A172 (cell line): ENCODE measurements around the gene RBBP5. TPM values are rescaled to one million over a fixed set of nuclear protein-coding genes. Genes with fewer than 3 reads are reported as not detected.

Experiments
- total RNA-seq: library from RNA; depleted of rRNA; stranded (reverse); fragments of >200 nt; shearing (Covaris generic); gene quantifications from 2 replicates; pipeline ENCODE4 v1.2.3, GENCODE V29; 2014; rRNA removed

Gene RBBP5
- total RNA-seq, 1 experiment from 2014 or later: 30.7 TPM

Other genes starting within 250 kb of the RBBP5 start
- gene CNTN2, start 78.8 kb downstream of the RBBP5 start, total RNA-seq: 1.8 TPM in 1 of 2 replicates, not detected in the other
- gene TMEM81, start 37.5 kb downstream of the RBBP5 start, total RNA-seq: 1.3 and 3.1 TPM in 2 replicates
- 12.3 and 13.9 TPM in 2 replicates for gene DSTYK, start 89.7 kb upstream of the RBBP5 start, total RNA-seq
- gene TMCC2, start 106.0 kb upstream of the RBBP5 start, total RNA-seq: 8.1 and 11.9 TPM in 2 replicates
- gene NUAK2, start 199.8 kb upstream of the RBBP5 start, total RNA-seq: 16.3 and 18.4 TPM in 2 replicates
- not detected in 2 replicates for gene KLHDC8A, start 234.9 kb upstream of the RBBP5 start, total RNA-seq